NT2/D1 (cell line): ENCODE data around the gene OPCML.

ENCODE experiments used
- SUZ12 ChIP-seq: IDR thresholded peaks from 2 replicates; pipeline ENCODE4 v1.6.1; 2011; ENCODE audit not compliant: insufficient read length, insufficient read depth; ENCODE audit errors: extremely low read depth
- YY1 ChIP-seq: IDR thresholded peaks from 2 replicates; pipeline ENCODE4 v1.6.1; 2011; ENCODE audit not compliant: insufficient read length, insufficient read depth

- TF ChIP-seq SUZ12, result no peak
- TF ChIP-seq YY1, result no peak
Observed at GRCh38 chr11:133541720-133542095, 9.4 kb upstream of the OPCML start.
